ENCODE data around the gene GALNT16.

DNA sequence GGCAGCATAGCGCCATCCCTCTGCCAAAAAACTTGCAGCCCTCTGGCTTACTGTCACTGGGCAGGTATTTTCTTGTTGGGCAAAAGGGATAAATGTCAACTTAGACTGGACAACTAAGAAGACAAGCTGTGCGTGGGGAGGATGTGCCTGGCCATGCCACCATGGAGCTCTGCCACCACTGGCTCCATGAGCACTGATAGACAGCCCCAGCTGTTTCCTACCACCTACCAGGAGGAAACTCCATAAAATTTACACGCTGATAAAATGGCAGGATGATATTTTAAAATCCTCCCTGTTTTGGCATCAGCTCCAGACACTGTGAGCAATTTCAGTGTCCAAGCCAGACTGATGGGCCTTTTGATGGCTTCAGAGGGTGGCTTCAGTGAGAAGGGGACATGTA is 7.1 kb upstream of the GALNT16 start:
- no peak for TF ChIP-seq GATA3 (IDR thresholded peaks at IDR 0.05; ENCODE audit: low read depth, low read length)
- no peak for TF ChIP-seq GATA2 (IDR thresholded peaks at IDR 0.05; ENCODE audit: low read depth, low read length)
